ENCODE measurements around the gene STK32B.
A peak's percentile ranks its signal among the peaks of the same experiment; 100 is the strongest.
"Not testable (repeated sequence)": the region's sequence is repeated elsewhere in the genome, so short reads cannot be mapped to it uniquely, and the experiment has no call there.

The STK32B gene

GRCh38 chr4:5220028-5220427 is 168.7 kb downstream of the STK32B start:
- in situ Hi-C loops (cut with MboI; ENCODE audit: low pct_unique_long_range_greater_than_20kb, low sequenced_read_pairs): no loop called here
- peak; percentile 31 for DNase-seq

GRCh38 chr4:5222047-5222446 is 170.8 kb downstream of the STK32B start:
- no peak for DNase-seq
- in situ Hi-C loops (cut with MboI; ENCODE audit: low pct_unique_long_range_greater_than_20kb, low sequenced_read_pairs): no loop called here

- in situ Hi-C loops (cut with MboI; ENCODE audit: low pct_unique_long_range_greater_than_20kb, low sequenced_read_pairs): no loop called here
- no peak for DNase-seq
Measured at GRCh38 chr4:5222951-5223350, 171.7 kb downstream of the STK32B start.

- in situ Hi-C loops (cut with MboI; ENCODE audit: low pct_unique_long_range_greater_than_20kb, low sequenced_read_pairs): no loop called here
- DNase-seq: no peak
Measured at GRCh38 chr4:5224340-5224739, 173.1 kb downstream of the STK32B start.

- in situ Hi-C loops (cut with MboI; ENCODE audit: low pct_unique_long_range_greater_than_20kb, low sequenced_read_pairs): no loop called here
- DNase-seq: no peak
Measured at GRCh38 chr4:5232549-5232948, 181.3 kb downstream of the STK32B start.

GRCh38 chr4:5237086-5237660 is 185.9 kb downstream of the STK32B start:
- no peak for DNase-seq
- in situ Hi-C loops (cut with MboI; ENCODE audit: low pct_unique_long_range_greater_than_20kb, low sequenced_read_pairs): no loop called here

GRCh38 chr4:5238173-5238572 is 186.9 kb downstream of the STK32B start:
- no peak for DNase-seq
- in situ Hi-C loops (cut with MboI; ENCODE audit: low pct_unique_long_range_greater_than_20kb, low sequenced_read_pairs): no loop called here

- peak; percentile 10 for DNase-seq
- in situ Hi-C loops (cut with MboI; ENCODE audit: low pct_unique_long_range_greater_than_20kb, low sequenced_read_pairs): not testable (repeated sequence)
Measured at GRCh38 chr4:5247061-5247460, 195.8 kb downstream of the STK32B start.

- in situ Hi-C loops (cut with MboI; ENCODE audit: low pct_unique_long_range_greater_than_20kb, low sequenced_read_pairs): no loop called here
- no peak for DNase-seq
Measured at GRCh38 chr4:5247735-5248134, 196.5 kb downstream of the STK32B start.

- in situ Hi-C loops (cut with MboI; ENCODE audit: low pct_unique_long_range_greater_than_20kb, low sequenced_read_pairs): no loop called here
- no peak for DNase-seq
Measured at GRCh38 chr4:5249727-5250126, 198.4 kb downstream of the STK32B start.

- in situ Hi-C loops (cut with MboI; ENCODE audit: low pct_unique_long_range_greater_than_20kb, low sequenced_read_pairs): not testable (repeated sequence)
Measured at GRCh38 chr4:5250536-5250935, 199.3 kb downstream of the STK32B start.

GRCh38 chr4:5256421-5256820 is 205.1 kb downstream of the STK32B start:
- DNase-seq: no peak
- in situ Hi-C loops (cut with MboI; ENCODE audit: low pct_unique_long_range_greater_than_20kb, low sequenced_read_pairs): no loop called here

More at GRCh38 chr4:5250536-5250935, 199.3 kb downstream of the STK32B start:
- not testable (repeated sequence) for DNase-seq

GRCh38 chr4:5257086-5257485 is 205.8 kb downstream of the STK32B start:
- no peak for DNase-seq
- in situ Hi-C loops (cut with MboI; ENCODE audit: low pct_unique_long_range_greater_than_20kb, low sequenced_read_pairs): no loop called here

GRCh38 chr4:5259471-5259870 is 208.2 kb downstream of the STK32B start:
- DNase-seq: peak; percentile 66
- in situ Hi-C loops (cut with MboI; ENCODE audit: low pct_unique_long_range_greater_than_20kb, low sequenced_read_pairs): no loop called here

- DNase-seq: no peak
- in situ Hi-C loops (cut with MboI; ENCODE audit: low pct_unique_long_range_greater_than_20kb, low sequenced_read_pairs): no loop called here
Measured at GRCh38 chr4:5260121-5260520, 208.8 kb downstream of the STK32B start.

GRCh38 chr4:5261866-5262265 is 210.6 kb downstream of the STK32B start:
- DNase-seq: no peak
- in situ Hi-C loops (cut with MboI; ENCODE audit: low pct_unique_long_range_greater_than_20kb, low sequenced_read_pairs): no loop called here

- in situ Hi-C loops (cut with MboI; ENCODE audit: low pct_unique_long_range_greater_than_20kb, low sequenced_read_pairs): no loop called here
- DNase-seq: no peak
Measured at GRCh38 chr4:5266991-5267390, 215.7 kb downstream of the STK32B start.

- no peak for DNase-seq
- in situ Hi-C loops (cut with MboI; ENCODE audit: low pct_unique_long_range_greater_than_20kb, low sequenced_read_pairs): no loop called here
Measured at GRCh38 chr4:5267408-5267807, 216.1 kb downstream of the STK32B start.

GRCh38 chr4:5276475-5277075 is 225.3 kb downstream of the STK32B start:
- DNase-seq: no peak
- in situ Hi-C loops (cut with MboI; ENCODE audit: low pct_unique_long_range_greater_than_20kb, low sequenced_read_pairs): no loop called here

- DNase-seq: no peak
- in situ Hi-C loops (cut with MboI; ENCODE audit: low pct_unique_long_range_greater_than_20kb, low sequenced_read_pairs): no loop called here
Measured at GRCh38 chr4:5277079-5277478, 225.8 kb downstream of the STK32B start.

GRCh38 chr4:5278213-5278612 is 226.9 kb downstream of the STK32B start:
- in situ Hi-C loops (cut with MboI; ENCODE audit: low pct_unique_long_range_greater_than_20kb, low sequenced_read_pairs): no loop called here

More at GRCh38 chr4:5278213-5278612, 226.9 kb downstream of the STK32B start:
- no peak for DNase-seq

Data from KBM-7 (cell line).